ENCODE results near the gene NT5E.

Gene NT5E

DNA sequence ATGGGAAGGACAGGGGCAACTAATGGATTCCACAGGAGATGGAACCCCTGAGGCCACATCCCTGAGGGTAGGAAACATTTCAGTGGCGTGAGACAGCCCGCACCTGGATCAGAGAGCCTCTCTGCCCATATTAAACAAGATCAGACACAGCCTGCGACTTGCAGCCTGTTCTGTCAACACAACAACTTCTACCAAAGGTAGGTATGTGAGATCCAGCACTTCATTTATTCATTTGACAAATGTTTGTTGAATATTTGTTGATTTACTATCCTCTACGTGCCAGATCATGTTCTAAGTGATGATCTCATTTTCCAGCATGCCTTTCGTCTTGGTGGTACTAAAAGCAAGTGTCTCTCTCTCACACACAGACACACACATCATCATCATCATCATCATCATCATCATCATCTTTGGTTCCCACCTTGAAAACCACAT is 43.2 kb upstream of the NT5E start:
- Histone ChIP-seq H3K36me3 (ENCODE audit: insufficient read depth, low read depth, low read length) (no peaks in the 10 kb centered on the region), H3K4me1 (ENCODE audit: insufficient read depth, low read length) (peaks cover 24% of the 10 kb centered on the region), H3K9me3 (ENCODE audit: insufficient read depth, low read depth, low read length) (no peaks in the 10 kb centered on the region), H3K9ac (ENCODE audit: low read depth, low read length) (no peak overlapping the region), H3K27me3 (ENCODE audit: insufficient read depth, low read length) (no peaks in the 10 kb centered on the region), H3K4me3 (ENCODE audit: low read length) (no peak overlapping the region), H3K27ac (ENCODE audit: low read length) (no peak overlapping the region)

DNA sequence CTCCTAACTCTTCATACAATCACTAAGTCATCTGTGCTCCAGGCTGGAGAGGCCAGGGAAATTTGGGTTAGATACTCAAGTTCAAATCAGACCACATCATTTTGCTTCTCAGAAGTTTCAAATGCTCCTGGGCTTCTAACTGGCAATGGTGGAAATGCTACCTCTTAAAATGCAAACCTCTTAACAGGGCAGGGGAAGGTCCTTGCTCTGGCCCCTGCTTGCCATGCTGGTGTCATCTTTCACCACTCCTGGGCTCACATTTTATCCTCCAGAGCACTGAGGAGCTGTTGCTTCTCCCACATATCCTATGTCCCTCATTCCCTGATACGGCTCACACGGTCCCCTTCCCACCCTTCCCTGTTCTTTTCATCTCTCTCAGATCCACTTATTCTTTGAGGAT is 41.8 kb upstream of the NT5E start:
- Histone ChIP-seq H3K4me3 (ENCODE audit: low read length) (no peak overlapping the region), H3K27me3 (ENCODE audit: insufficient read depth, low read length) (no peaks in the 10 kb centered on the region), H3K4me1 (ENCODE audit: insufficient read depth, low read length) (peaks cover 10% of the 10 kb centered on the region), H3K36me3 (ENCODE audit: insufficient read depth, low read depth, low read length) (no peaks in the 10 kb centered on the region), H3K9ac (ENCODE audit: low read depth, low read length) (no peak overlapping the region), H3K27ac (ENCODE audit: low read length) (no peak overlapping the region), H3K9me3 (ENCODE audit: insufficient read depth, low read depth, low read length) (no peaks in the 10 kb centered on the region)

GRCh38 chr6:85412911-85413430 is 36.9 kb upstream of the NT5E start:
- no peak overlapping the region for H3K4me3 ChIP-seq (ENCODE audit: low read length)
- H3K9ac ChIP-seq (ENCODE audit: low read depth, low read length), result no peak overlapping the region
- no peaks in the 10 kb centered on the region for H3K36me3 ChIP-seq (ENCODE audit: insufficient read depth, low read depth, low read length)
- no peaks in the 10 kb centered on the region for H3K27me3 ChIP-seq (ENCODE audit: insufficient read depth, low read length)
- no peaks in the 10 kb centered on the region for H3K4me1 ChIP-seq (ENCODE audit: insufficient read depth, low read length)
- no peak overlapping the region for H3K27ac ChIP-seq (ENCODE audit: low read length)
- no peaks in the 10 kb centered on the region for H3K9me3 ChIP-seq (ENCODE audit: insufficient read depth, low read depth, low read length)

DNA sequence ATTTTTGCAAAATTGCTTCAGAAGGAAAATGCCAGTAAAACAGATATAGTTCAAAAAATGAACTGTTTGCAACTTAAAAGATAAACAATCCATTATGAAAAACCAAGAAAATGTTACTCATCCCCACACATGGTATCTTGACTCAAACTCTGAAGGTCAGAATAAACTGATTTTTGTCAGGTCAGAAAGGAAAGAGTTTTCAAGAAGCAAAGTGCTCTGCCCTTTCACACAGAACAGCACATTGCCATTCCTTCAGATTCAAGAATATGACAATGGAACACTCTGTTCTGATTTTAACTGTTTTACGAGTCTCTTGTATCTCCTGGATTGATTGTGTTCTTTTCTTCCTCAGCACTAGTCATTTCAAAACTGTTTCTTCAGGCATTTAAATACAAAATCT is 33.8 kb upstream of the NT5E start:
- no peak overlapping the region for H3K9ac ChIP-seq (ENCODE audit: low read depth, low read length)
- no peaks in the 10 kb centered on the region for H3K36me3 ChIP-seq (ENCODE audit: insufficient read depth, low read depth, low read length)
- no peak overlapping the region for H3K4me3 ChIP-seq (ENCODE audit: low read length)
- H3K9me3 ChIP-seq (ENCODE audit: insufficient read depth, low read depth, low read length), result no peaks in the 10 kb centered on the region
- H3K27me3 ChIP-seq (ENCODE audit: insufficient read depth, low read length), result no peaks in the 10 kb centered on the region
- no peaks in the 10 kb centered on the region for H3K4me1 ChIP-seq (ENCODE audit: insufficient read depth, low read length)
- H3K27ac ChIP-seq (ENCODE audit: low read length), result no peak overlapping the region

DNA sequence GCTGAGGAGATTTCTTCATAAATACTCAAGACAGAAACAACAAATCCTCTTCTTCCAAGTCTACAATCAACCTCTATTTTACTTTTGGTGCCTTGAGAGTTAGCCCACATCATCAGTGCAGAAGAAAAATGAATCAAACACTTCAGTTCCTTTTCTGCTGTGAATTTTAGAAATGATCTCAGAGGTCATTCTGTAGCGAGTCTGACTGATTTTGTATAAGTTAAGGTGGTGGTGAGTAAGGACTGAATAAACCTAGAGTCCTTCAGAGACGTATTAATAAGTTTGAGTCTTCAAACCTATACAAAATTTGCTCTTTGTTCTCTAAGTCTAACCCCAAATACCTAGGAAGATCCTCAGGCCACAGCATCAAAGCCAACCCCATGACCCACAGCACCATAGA is 33.1 kb upstream of the NT5E start:
- H3K4me3 ChIP-seq (ENCODE audit: low read length), result no peak overlapping the region
- no peaks in the 10 kb centered on the region for H3K9me3 ChIP-seq (ENCODE audit: insufficient read depth, low read depth, low read length)
- no peaks in the 10 kb centered on the region for H3K36me3 ChIP-seq (ENCODE audit: insufficient read depth, low read depth, low read length)
- no peak overlapping the region for H3K9ac ChIP-seq (ENCODE audit: low read depth, low read length)
- H3K4me1 ChIP-seq (ENCODE audit: insufficient read depth, low read length), result no peaks in the 10 kb centered on the region
- no peaks in the 10 kb centered on the region for H3K27me3 ChIP-seq (ENCODE audit: insufficient read depth, low read length)
- H3K27ac ChIP-seq (ENCODE audit: low read length), result no peak overlapping the region

DNA sequence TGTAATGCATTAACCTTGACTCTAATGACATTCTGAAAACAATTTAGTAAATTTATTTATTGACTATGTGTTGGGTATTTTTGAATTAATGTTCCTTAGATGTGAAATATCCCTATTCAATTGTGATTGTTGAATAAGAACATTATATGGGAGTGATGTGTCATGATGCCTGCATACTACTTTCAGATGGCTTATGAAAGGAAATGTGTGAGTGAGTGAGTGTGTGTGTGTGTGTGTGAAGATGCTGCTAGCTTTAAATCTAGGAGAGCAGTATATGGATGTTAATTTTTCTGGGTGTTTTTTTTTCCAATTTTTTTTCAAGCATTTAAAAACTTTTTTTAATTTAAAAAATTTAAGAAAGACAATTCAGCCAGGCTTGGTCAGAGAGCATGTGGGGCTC is 32.5 kb upstream of the NT5E start:
- H3K4me3 ChIP-seq (ENCODE audit: low read length), result no peak overlapping the region
- no peak overlapping the region for H3K27ac ChIP-seq (ENCODE audit: low read length)
- H3K9me3 ChIP-seq (ENCODE audit: insufficient read depth, low read depth, low read length), result no peaks in the 10 kb centered on the region
- no peaks in the 10 kb centered on the region for H3K4me1 ChIP-seq (ENCODE audit: insufficient read depth, low read length)
- H3K27me3 ChIP-seq (ENCODE audit: insufficient read depth, low read length), result no peaks in the 10 kb centered on the region
- H3K36me3 ChIP-seq (ENCODE audit: insufficient read depth, low read depth, low read length), result no peaks in the 10 kb centered on the region
- H3K9ac ChIP-seq (ENCODE audit: low read depth, low read length), result no peak overlapping the region

DNA sequence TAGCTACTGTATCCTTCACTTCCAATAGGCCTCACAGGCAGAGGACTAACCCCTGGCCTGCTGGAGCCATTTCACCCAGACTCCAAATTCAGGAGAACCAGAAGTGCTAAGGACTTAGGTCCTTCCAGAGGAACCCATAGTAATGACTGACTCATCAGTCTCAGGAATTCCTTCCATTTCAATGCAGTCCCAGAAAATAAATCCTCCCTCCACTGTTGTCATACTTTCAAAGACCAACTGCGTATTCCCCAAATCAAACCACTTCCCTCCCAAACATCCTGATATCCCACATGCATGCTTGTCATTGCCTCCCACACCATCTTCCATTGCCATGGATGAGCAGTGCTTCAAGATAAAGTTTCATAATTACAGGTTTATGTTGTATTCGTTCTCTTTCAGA is 31.8 kb upstream of the NT5E start:
- no peaks in the 10 kb centered on the region for H3K27me3 ChIP-seq (ENCODE audit: insufficient read depth, low read length)
- H3K27ac ChIP-seq (ENCODE audit: low read length), result no peak overlapping the region
- H3K36me3 ChIP-seq (ENCODE audit: insufficient read depth, low read depth, low read length), result no peaks in the 10 kb centered on the region
- no peak overlapping the region for H3K4me3 ChIP-seq (ENCODE audit: low read length)
- H3K9ac ChIP-seq (ENCODE audit: low read depth, low read length), result no peak overlapping the region
- no peaks in the 10 kb centered on the region for H3K9me3 ChIP-seq (ENCODE audit: insufficient read depth, low read depth, low read length)
- no peaks in the 10 kb centered on the region for H3K4me1 ChIP-seq (ENCODE audit: insufficient read depth, low read length)

GRCh38 chr6:85419046-85419759 is 30.7 kb upstream of the NT5E start:
- Histone ChIP-seq H3K9me3 (ENCODE audit: insufficient read depth, low read depth, low read length) (no peaks in the 10 kb centered on the region), H3K27me3 (ENCODE audit: insufficient read depth, low read length) (no peaks in the 10 kb centered on the region), H3K4me1 (ENCODE audit: insufficient read depth, low read length) (no peaks in the 10 kb centered on the region), H3K9ac (ENCODE audit: low read depth, low read length) (no peak overlapping the region), H3K4me3 (ENCODE audit: low read length) (no peak overlapping the region), H3K27ac (ENCODE audit: low read length) (no peak overlapping the region), H3K36me3 (ENCODE audit: insufficient read depth, low read depth, low read length) (no peaks in the 10 kb centered on the region)

- Histone ChIP-seq H3K9ac (ENCODE audit: low read depth, low read length) (no peak overlapping the region), H3K4me1 (ENCODE audit: insufficient read depth, low read length) (no peaks in the 10 kb centered on the region), H3K9me3 (ENCODE audit: insufficient read depth, low read depth, low read length) (no peaks in the 10 kb centered on the region), H3K4me3 (ENCODE audit: low read length) (no peak overlapping the region), H3K27me3 (ENCODE audit: insufficient read depth, low read length) (no peaks in the 10 kb centered on the region), H3K27ac (ENCODE audit: low read length) (no peak overlapping the region), H3K36me3 (ENCODE audit: insufficient read depth, low read depth, low read length) (no peaks in the 10 kb centered on the region)
Observed at GRCh38 chr6:85420551-85420950, 29.3 kb upstream of the NT5E start.

- Histone ChIP-seq H3K9me3 (ENCODE audit: insufficient read depth, low read depth, low read length) (no peaks in the 10 kb centered on the region), H3K4me3 (ENCODE audit: low read length) (no peak overlapping the region), H3K27me3 (ENCODE audit: insufficient read depth, low read length) (no peaks in the 10 kb centered on the region), H3K4me1 (ENCODE audit: insufficient read depth, low read length) (no peaks in the 10 kb centered on the region), H3K36me3 (ENCODE audit: insufficient read depth, low read depth, low read length) (no peaks in the 10 kb centered on the region), H3K27ac (ENCODE audit: low read length) (no peak overlapping the region), H3K9ac (ENCODE audit: low read depth, low read length) (no peak overlapping the region)
Observed at GRCh38 chr6:85421181-85421580, 28.7 kb upstream of the NT5E start.

- no peak overlapping the region for H3K9ac ChIP-seq (ENCODE audit: low read depth, low read length)
- H3K4me3 ChIP-seq (ENCODE audit: low read length), result no peak overlapping the region
- no peaks in the 10 kb centered on the region for H3K36me3 ChIP-seq (ENCODE audit: insufficient read depth, low read depth, low read length)
- H3K27me3 ChIP-seq (ENCODE audit: insufficient read depth, low read length), result no peaks in the 10 kb centered on the region
- no peaks in the 10 kb centered on the region for H3K4me1 ChIP-seq (ENCODE audit: insufficient read depth, low read length)
- H3K27ac ChIP-seq (ENCODE audit: low read length), result no peak overlapping the region
- peaks cover 5% of the 10 kb centered on the region; the same call in 1 of the 2 replicates for H3K9me3 ChIP-seq (ENCODE audit: insufficient read depth, low read depth, low read length)
Observed at GRCh38 chr6:85421972-85422371, 27.9 kb upstream of the NT5E start.

GRCh38 chr6:85422996-85423395 is 26.9 kb upstream of the NT5E start:
- Histone ChIP-seq H3K4me1 (ENCODE audit: insufficient read depth, low read length) (no peaks in the 10 kb centered on the region), H3K36me3 (ENCODE audit: insufficient read depth, low read depth, low read length) (no peaks in the 10 kb centered on the region)

More at GRCh38 chr6:85422996-85423395, 26.9 kb upstream of the NT5E start:
- no peak overlapping the region for H3K4me3 ChIP-seq (ENCODE audit: low read length)
- no peak overlapping the region for H3K27ac ChIP-seq (ENCODE audit: low read length)
- no peak overlapping the region for H3K9ac ChIP-seq (ENCODE audit: low read depth, low read length)
- H3K27me3 ChIP-seq (ENCODE audit: insufficient read depth, low read length), result no peaks in the 10 kb centered on the region
- peaks cover 6% of the 10 kb centered on the region; the same call in 1 of the 2 replicates for H3K9me3 ChIP-seq (ENCODE audit: insufficient read depth, low read depth, low read length)

All from iPS-20b (cell line).